GM12878 (cell line): ENCODE results near the gene CYB5R3. TPM values are rescaled to one million over a fixed set of nuclear protein-coding genes. Genes with fewer than 3 reads are reported as not detected.

ENCODE experiments used
- ATAC-seq: fragments of 200-7000 bp; cut with Tn5 transposase; 3 replicates; pipeline ENCODE4 v1.9.1; 2020; ENCODE audit warnings: mild to moderate bottlenecking, moderate library complexity
- BruUV-seq: library from RNA; stranded (reverse); fragments of 400-500 nt; replicated peaks from 2 replicates; lab custom pipeline; 2021; lab: Mats Ljungman, UMichigan
- CTCF ChIA-PET: fragments of 300-600 bp; sonication (Branson Sonifier 250); formaldehyde crosslinking; extraction: SDS; loops from one replicate; lab custom pipeline; 2021; ENCODE audit warnings: inconsistent platforms; lab: Yijun Ruan, JAX
- POLR2A ChIA-PET: fragments of 350-600 bp; formaldehyde crosslinking; extraction: SDS; loops from one replicate; lab custom pipeline; 2021; ENCODE audit warnings: inconsistent platforms; lab: Charles Lee
- RAD21 ChIA-PET: fragments of 300-600 bp; sonication (Branson Sonifier 250); formaldehyde crosslinking; loops from one replicate; lab custom pipeline; 2023; ENCODE audit warnings: antibody characterized with exemption; ENCODE audit not compliant: unreplicated experiment; lab: Charles Lee
- SMC1A ChIA-PET: fragments of 300-600 bp; sonication (Branson Sonifier 250); formaldehyde crosslinking; loops from one replicate; lab custom pipeline; 2023; ENCODE audit not compliant: unreplicated experiment, uncharacterized antibody; lab: Charles Lee
- DNase-seq: peaks from one replicate; pipeline ENCODE4 v3.0.0-alpha.2; 2011; ENCODE audit warnings: low read depth, low spot score
- FAIRE-seq: peaks from 3 replicates; lab custom pipeline; 2011; peaks lifted over from hg19 to GRCh38; lab: Jason Lieb, UNC
- H2AFZ ChIP-seq: 2 replicates; pipeline ENCODE4 v1.6.0; 2011; ENCODE audit warnings: low read depth, low read length, control low read depth; ENCODE audit not compliant: control insufficient read depth
- H3K27ac ChIP-seq: 2 replicates; pipeline ENCODE4 v1.5.1; 2011; ENCODE audit warnings: control low read depth; ENCODE audit not compliant: control insufficient read depth, insufficient read depth
- H3K27me3 ChIP-seq, 2 experiments: replicated peaks in 1 of 2; 2 replicates each; pipeline versions ENCODE4 v1.6.0 to v1.6.1; 2011; ENCODE audit warnings: low read length in 1 of 2; ENCODE audit not compliant: control insufficient read depth in 2 of 2, insufficient read depth in 2 of 2
- H3K36me3 ChIP-seq, 2 experiments: 2 replicates each; pipeline ENCODE4 v1.5.1; 2011; ENCODE audit warnings: low read length in 1 of 2; ENCODE audit not compliant: control insufficient read depth in 2 of 2, insufficient read depth in 2 of 2
- H3K4me1 ChIP-seq: 2 replicates; pipeline ENCODE4 v1.6.1; 2011; ENCODE audit warnings: mild to moderate bottlenecking, low read length, moderate library complexity, mixed read lengths; ENCODE audit not compliant: control insufficient read depth, insufficient read depth
- H3K4me2 ChIP-seq: 2 replicates; pipeline ENCODE4 v1.6.0; 2011; ENCODE audit warnings: control low read depth; ENCODE audit not compliant: control insufficient read depth, insufficient read depth
- H3K4me3 ChIP-seq: fragments of 200-600 bp; sonication (generic); 2 replicates; pipeline ENCODE4 v1.5.1; 2016
- H3K79me2 ChIP-seq: 2 replicates; pipeline ENCODE4 v1.6.0; 2011; ENCODE audit warnings: low read length; ENCODE audit not compliant: control insufficient read depth, insufficient read depth
- H3K9ac ChIP-seq: 2 replicates; pipeline ENCODE4 v1.8.0; 2011; ENCODE audit warnings: low read length, control low read depth, mixed read lengths; ENCODE audit not compliant: control insufficient read depth, insufficient read depth
- H3K9me3 ChIP-seq: replicated peaks from 3 replicates; pipeline ENCODE4 v1.5.1; 2011; ENCODE audit warnings: mild to moderate bottlenecking, low read length; ENCODE audit not compliant: control insufficient read depth, insufficient read depth
- H4K20me1 ChIP-seq: 2 replicates; pipeline ENCODE4 v1.6.0; 2011; ENCODE audit not compliant: control insufficient read depth, insufficient read depth
- CBX3 ChIP-seq: fragments of 200-600 bp; sonication (generic); IDR thresholded peaks from 2 replicates; pipeline ENCODE4 v1.6.1; 2016; ENCODE audit warnings: low read depth, borderline replicate concordance
- FOXK2 ChIP-seq: fragments of 450-650 bp; IDR thresholded peaks from 2 replicates; pipeline ENCODE4 v1.6.1; 2017; ENCODE audit warnings: mild to moderate bottlenecking, moderate library complexity
- LARP7 ChIP-seq: fragments of 450-650 bp; IDR thresholded peaks from 2 replicates; pipeline ENCODE4 v1.6.1; 2017; ENCODE audit warnings: mild to moderate bottlenecking
- NFXL1 ChIP-seq: fragments of 450-650 bp; IDR thresholded peaks from 2 replicates; pipeline ENCODE4 v1.6.1; 2017; ENCODE audit warnings: antibody characterized with exemption, mild to moderate bottlenecking, borderline replicate concordance
- REST ChIP-seq: IDR thresholded peaks from 2 replicates; pipeline ENCODE4 v1.6.1; 2012; ENCODE audit warnings: mild to moderate bottlenecking, low read depth, low read length
- SREBF1 ChIP-seq: IDR thresholded peaks from 2 replicates; pipeline ENCODE4 v1.6.1; 2012; ENCODE audit warnings: mild to moderate bottlenecking, low read length
- ZNF217 ChIP-seq: fragments of 450-650 bp; IDR thresholded peaks from 2 replicates; pipeline ENCODE4 v1.6.1; 2017; ENCODE audit warnings: antibody characterized with exemption, mild to moderate bottlenecking
- WGBS: methylation state at CpG from one replicate; pipeline ENCODE4 v1.1.6; 2016; ENCODE audit warnings: low lambda C conversion rate; ENCODE audit not compliant: insufficient replicate concordance, insufficient coverage; ENCODE audit errors: missing lambda C conversion rate; 5-methylcytosine and 5-hydroxymethylcytosine counted together
- in situ Hi-C: fragments of 300-500 bp; cut with MboI; formaldehyde crosslinking; loops from 9 replicates; pipeline ENCODE4 v1.14.3; 2018; ENCODE audit warnings: mixed read lengths
- intact Hi-C: fragments of 100-400 bp; cut with micrococcal nuclease; formaldehyde crosslinking; loops from one replicate; pipeline ENCODE4 v1.14.2; 2022; ENCODE audit not compliant: unreplicated experiment
- polyA plus RNA-seq, 11 experiments: library from polyadenylated mRNA; depleted of rRNA in 4 of 11; unstranded in 6 of 11; stranded (reverse) in 5 of 11; fragments of >200 nt; fragmentation: Nextera tagmentation in 4 of 11; fragmentation: Illumina TruSeq in 1 of 11; extraction: Ambion mirVana in 4 of 11; extraction: Trizol in 1 of 11; gene quantifications; 1 replicate in 1 of 11; 2 replicates in 10 of 11; pipeline versions ENCODE4 v1.2.1 to v1.2.3, GENCODE V29; 2011 to 2016; ENCODE audit warnings: inconsistent platforms in 2 of 11, missing spikeins in 2 of 11, low read depth in 1 of 11
- total RNA-seq, 4 experiments: library from RNA; depleted of rRNA in 3 of 4; stranded (reverse); fragments of >200 nt in 3 of 4; fragmentation: Illumina TruSeq in 1 of 4; extraction: Trizol in 1 of 4; gene quantifications; 2 replicates each; pipeline versions ENCODE4 v1.2.1 to v1.2.3, GENCODE V29; 2013 to 2021

The CYB5R3 gene
- total and polyA plus RNA-seq, 10 of the 15 experiments (the other 5 are each of a cell fraction or from before 2014, with no cell fraction given): 2.0 to 119 (median 67.8) TPM

- TF ChIP-seq CBX3 (no peak), SREBF1 (no peak), FOXK2 (no peak), LARP7 (no peak), REST (no peak), ZNF217 (no peak), NFXL1 (no peak)
- H2AFZ ChIP-seq: no peak overlapping the region
- ChIA-PET POLR2A (interaction anchor here (0.6 kb wide), 1 partner anchor 17 kb away, joined by 5 read pairs; no protein-coding TSS in a partner anchor), SMC1A (interaction anchor here (0.6 kb wide), 1 partner anchor 354 kb away, joined by 3 read pairs; no protein-coding TSS in a partner anchor), CTCF (interaction anchor here (1.2 kb wide), 1 partner anchor 11 kb away, joined by 4 read pairs; no protein-coding TSS in a partner anchor), RAD21 (interaction anchor here (1.0 kb wide), 1 partner anchor 9 kb away, joined by 3 read pairs; no protein-coding TSS in a partner anchor)
- H3K27me3 ChIP-seq: no peaks in the 10 kb centered on the region
- intact Hi-C loops (no loop called here), in situ Hi-C loops (no loop called here)
- no TSS peak for BruUV-seq
- ATAC-seq (no peak), FAIRE-seq (no peak), DNase-seq (no peak)
- WGBS: 72% methylated on average over 11 of the region's 11 CpGs
- no peaks in the 10 kb centered on the region for H3K4me1 ChIP-seq
- no peaks in the 10 kb centered on the region for H3K36me3 ChIP-seq
- no peaks in the 10 kb centered on the region for H3K79me2 ChIP-seq
- no peaks in the 10 kb centered on the region for H4K20me1 ChIP-seq
- peaks cover 4% of the 10 kb centered on the region; the same call in 1 of the 3 replicates for H3K9me3 ChIP-seq
- no peak overlapping the region for H3K9ac ChIP-seq
- no peak overlapping the region for H3K4me3 ChIP-seq
- H3K27ac ChIP-seq: no peak overlapping the region
- no peak overlapping the region for H3K4me2 ChIP-seq
Observed at GRCh38 chr22:42684462-42685195, 35.4 kb upstream of the CYB5R3 start.
